HG03342 (cell line): ENCODE data around the gene C9orf153.
"Not testable (repeated sequence)": the region's sequence is repeated elsewhere in the genome, so short reads cannot be mapped to it uniquely, and the experiment has no call there.

Source experiments
- ATAC-seq: cut with Tn5 transposase; IDR thresholded peaks from one replicate; pipeline ENCODE4 v1.9.1; 2021; ENCODE audit warnings: mild to moderate bottlenecking, moderate library complexity; ENCODE audit not compliant: unreplicated experiment

C9orf153 gene

GRCh38 chr9:86193088-86193487 lies 66.4 kb downstream of the C9orf153 start:
- no peak for ATAC-seq

- ATAC-seq = not testable (repeated sequence)
Measured at GRCh38 chr9:86190700-86191099, 68.8 kb downstream of the C9orf153 start.

- ATAC-seq = no peak
Measured at GRCh38 chr9:86187121-86187520, 72.3 kb downstream of the C9orf153 start.

GRCh38 chr9:86186696-86187095 lies 72.8 kb downstream of the C9orf153 start:
- no peak for ATAC-seq

- no peak for ATAC-seq
Measured at GRCh38 chr9:86185872-86186271, 73.6 kb downstream of the C9orf153 start.

DNA sequence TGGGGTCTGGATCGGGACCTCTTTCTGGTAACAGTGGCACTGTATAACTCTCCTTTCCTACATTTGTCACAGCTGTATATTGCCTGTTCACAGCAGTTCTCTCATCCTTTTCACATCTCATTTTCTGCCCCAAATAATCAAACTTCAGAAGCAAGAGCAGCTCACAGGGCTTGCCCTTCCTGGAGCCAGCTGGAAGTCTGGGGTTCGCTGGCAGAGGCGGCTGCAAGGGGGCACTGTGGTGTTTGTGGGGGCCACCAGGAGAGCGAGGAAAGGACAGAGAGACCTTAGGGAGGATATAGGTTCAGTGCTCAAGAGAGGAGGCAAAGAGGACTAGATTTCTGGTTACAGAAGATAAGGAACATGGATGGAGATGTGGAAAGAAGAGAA lies 75.3 kb downstream of the C9orf153 start:
- ATAC-seq = no peak

GRCh38 chr9:86183229-86184137 lies 76.0 kb downstream of the C9orf153 start:
- ATAC-seq = no peak

GRCh38 chr9:86181379-86182315 lies 77.8 kb downstream of the C9orf153 start:
- no peak for ATAC-seq

GRCh38 chr9:86178503-86178902 lies 81.0 kb downstream of the C9orf153 start:
- ATAC-seq = no peak

DNA sequence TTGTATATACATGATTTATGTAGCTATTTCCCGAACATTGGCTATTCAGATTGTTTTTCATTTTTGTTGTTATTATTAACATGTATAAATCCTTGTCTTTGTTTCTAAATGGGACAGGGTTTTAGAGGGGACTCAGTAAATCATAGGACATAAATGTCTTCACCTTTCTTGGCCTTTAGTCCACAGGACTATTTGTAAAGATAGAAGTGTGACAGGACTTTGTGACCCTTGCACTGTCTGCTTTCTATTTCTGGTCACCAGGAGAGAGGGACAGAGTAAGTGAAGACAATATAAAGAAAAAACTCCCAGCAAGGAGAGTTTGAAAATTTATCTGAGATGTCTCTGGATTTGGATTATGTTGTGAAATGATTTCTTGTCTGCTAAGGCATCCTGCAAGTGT lies 81.5 kb downstream of the C9orf153 start:
- ATAC-seq = no peak

GRCh38 chr9:86176468-86176867 lies 83.0 kb downstream of the C9orf153 start:
- no peak for ATAC-seq

- no peak for ATAC-seq
Measured at GRCh38 chr9:86175743-86176456, 83.6 kb downstream of the C9orf153 start.

DNA sequence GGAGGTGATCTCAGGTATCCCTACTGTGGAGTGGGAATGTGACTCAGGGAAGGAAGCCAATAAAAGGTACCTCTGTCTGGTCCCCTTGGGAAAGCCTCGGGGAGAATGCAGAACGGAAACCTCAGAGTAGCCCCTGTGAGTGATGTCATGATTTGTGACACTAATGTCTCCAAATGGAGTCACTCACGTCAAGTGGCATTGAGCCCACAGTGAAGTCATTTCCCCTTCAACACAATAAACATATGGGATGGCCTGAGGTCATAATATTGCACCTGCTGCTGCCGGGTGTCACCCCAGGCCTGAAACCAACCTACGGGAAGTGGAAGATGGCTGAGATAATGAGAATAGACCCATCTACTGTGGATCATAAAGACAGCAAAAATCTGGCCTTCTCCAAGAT lies 84.2 kb downstream of the C9orf153 start:
- ATAC-seq = no peak
